IPS-18c (cell line): Measurements from ENCODE around the gene CLCN6.
A peak's percentile ranks its signal among the peaks of the same experiment; 100 is the strongest.

ENCODE experiments used
- H3K4me3 ChIP-seq: 2 replicates; pipeline ENCODE4 v1.7.0; 2013; ENCODE audit warnings: low read depth, mild to moderate bottlenecking, low read length, moderate library complexity; ENCODE audit not compliant: insufficient read depth
- H3K9me3 ChIP-seq: one replicate; pipeline ENCODE4 v1.6.1; 2013; ENCODE audit warnings: mild to moderate bottlenecking, low read length, moderate library complexity; ENCODE audit not compliant: control insufficient read depth, insufficient read depth

Gene CLCN6

DNA sequence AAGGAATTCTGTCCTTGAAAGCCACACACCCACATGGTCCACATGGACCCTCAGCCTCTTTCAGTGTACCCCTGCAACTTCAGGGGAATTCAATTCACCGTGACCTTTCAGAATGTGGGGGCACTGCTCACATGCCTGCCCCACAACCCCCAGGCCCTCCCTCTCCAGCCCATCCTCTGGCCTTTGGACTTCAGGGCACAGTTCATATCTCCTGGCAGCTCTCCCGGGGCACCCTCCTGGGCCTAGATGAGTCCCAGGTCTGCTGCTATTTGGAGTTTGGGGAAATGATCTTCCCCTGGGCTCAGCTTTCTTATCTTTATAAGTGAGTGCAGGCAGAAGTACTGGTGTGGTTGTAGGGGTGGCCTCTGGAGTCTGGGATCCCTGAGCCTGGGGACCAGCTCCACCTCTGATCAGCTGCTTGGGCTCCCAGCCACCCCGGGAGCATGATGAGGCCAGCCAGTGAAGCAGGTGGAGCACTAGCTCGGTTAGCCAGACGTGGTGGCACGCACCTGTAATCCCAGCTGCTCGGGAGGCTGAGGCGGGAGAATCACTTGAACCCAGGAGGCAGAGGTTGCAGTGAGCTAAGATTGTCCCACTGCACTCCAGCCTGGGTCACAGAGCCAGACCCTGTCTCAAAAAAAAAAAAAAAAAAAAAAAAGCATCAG, 28.2 kb upstream of the CLCN6 start:
- Histone ChIP-seq H3K4me3 (no peak overlapping the region), H3K9me3 (peaks cover 2% of the 10 kb centered on the region)

DNA sequence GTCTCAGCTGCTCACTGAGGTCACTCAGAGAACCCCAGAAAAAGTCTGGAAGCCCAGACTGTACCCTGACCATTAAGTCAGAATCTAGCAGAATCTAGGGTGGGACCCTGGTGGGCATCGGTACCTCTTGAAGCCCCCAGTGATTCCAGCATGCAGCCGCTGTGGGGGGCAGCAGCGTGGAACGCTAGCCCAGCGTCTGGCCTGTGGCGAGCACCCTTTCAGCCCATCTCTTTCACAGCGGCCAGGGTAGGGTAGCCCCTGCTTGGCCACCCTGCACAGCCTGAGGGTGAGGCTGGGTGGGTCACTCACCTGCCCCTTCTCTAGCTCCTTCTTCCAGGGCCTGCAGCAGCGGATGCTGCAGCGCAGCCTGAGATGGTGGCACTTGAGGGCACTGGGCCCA, 27.7 kb upstream of the CLCN6 start:
- H3K9me3 ChIP-seq = peaks cover 2% of the 10 kb centered on the region
- no peak overlapping the region for H3K4me3 ChIP-seq

DNA sequence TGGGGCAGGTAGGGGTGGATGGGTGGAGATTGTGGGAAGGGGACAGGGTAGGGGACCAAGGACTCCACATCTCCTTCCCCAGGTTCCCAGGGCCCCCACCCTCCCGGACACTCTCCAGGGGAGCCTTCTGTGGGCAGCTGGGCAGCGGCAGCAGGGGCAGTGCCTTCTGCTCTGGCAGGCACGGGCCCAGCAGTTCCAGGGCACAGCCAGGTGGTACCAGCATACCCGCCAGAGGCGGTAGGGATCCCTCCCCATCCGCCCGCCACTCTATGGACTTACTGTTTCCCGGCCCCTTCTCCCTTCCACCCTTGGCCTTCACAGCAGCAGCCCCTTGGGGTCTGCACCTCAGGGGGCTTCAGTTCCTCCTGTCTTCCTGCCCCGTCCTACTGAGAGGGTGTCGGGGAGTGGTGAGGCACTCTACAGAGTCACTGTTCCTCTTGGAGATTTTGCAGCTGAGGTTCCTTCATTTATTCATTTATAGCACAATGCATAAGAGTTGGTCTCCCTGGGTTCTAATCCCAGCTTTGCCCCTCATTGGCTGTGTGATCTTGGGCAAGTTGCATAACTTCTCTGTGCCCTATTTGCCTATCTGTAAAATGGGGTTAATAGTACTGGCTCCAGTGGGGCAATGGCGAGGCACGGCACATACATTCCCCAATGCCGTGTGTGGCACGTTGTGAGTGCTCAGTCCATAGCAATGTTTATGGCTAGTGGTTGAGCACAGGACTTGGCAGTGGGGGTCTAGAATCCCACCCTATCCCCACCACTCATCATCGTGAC, 27.0 kb upstream of the CLCN6 start:
- H3K9me3 ChIP-seq = peaks cover 2% of the 10 kb centered on the region
- H3K4me3 ChIP-seq = no peak overlapping the region

DNA sequence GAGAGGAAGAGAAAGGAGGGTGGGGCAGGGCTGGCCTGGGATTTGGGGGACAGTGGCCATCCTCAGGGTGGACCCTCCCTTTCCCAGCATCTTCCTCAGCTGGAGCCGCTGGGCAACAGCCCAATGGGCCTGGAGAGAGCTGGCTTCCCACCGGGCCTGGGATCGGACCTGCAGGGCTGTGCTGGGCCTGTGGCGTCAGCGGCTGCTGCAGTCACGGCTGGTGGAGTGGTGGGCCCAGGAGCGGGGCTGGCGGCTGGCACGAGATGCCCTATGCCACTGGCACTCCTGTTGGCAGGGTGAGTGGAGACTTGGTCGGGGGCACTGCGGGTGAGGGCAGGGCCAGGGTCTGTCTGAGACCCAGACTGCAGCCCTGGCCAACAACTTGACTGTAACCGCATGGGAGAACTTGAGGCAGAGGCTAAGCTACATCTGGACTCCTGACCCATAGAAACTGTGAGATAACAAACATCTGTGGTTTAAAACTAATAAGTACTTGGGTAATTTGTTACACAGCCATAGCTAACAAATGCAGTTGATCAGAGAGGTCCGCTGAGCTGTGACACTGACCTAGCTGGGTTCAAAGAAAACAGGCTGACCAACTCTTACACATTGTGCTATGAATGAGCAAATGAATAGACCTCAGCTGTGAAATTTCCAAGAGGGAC, 26.1 kb upstream of the CLCN6 start:
- Histone ChIP-seq H3K9me3 (no peaks in the 10 kb centered on the region), H3K4me3 (no peak overlapping the region)

DNA sequence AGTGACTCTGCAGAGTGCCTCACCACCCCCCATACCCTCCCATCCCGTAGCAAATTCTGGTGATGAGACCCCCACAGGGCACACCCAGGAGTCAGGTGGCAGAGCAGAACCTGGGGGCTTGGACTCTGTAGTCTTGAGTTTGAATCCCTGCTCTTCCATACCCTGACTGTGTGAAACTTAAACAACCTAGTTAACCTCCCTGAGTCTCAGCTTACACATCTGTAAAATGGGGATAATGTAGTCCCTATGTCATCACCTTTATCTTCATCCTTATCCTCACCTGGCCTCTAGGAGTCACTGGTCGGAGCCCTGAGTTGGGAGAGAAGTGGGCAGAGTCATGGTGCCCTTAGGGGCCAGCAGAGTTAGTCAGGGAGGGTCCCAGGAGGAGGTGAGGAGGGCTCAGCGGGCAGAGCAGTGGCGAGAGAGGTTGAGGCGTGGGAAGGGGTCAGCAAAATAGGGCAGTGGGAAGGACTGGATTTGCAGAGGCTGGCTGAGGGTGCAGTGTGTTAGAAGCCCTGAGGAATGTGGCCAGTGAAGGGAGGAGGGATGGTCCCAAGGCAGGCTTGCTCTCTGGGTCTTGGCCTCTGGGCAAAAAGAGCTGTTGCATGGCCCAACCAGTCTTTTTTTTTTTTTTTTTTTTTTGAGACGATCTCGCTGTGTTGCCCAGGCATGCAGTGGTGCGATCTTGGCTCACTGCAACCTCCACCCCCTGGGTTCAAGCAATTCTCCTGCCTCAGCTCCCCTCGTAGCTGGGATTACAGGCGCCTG, 25.4 kb upstream of the CLCN6 start:
- no peak overlapping the region for H3K4me3 ChIP-seq
- no peaks in the 10 kb centered on the region for H3K9me3 ChIP-seq

DNA sequence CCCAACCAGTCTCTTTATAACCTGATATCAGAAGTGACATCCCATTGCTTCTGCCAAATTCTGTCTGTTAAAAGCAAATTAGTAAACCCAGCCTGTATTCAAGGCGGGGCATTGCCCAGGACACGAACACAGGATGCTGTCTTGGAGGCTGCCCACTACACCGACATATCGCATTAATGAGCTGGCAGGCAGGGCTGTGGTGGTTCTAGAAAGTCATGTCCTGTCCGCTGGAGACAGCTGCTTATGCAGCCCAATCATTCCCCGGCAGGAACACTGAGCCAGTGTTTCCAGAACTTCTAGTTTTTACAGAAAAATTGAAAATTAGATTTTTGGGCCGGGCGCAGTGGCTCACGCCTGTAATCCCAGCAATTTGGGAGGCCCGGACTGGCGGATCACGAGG, 24.7 kb upstream of the CLCN6 start:
- Histone ChIP-seq H3K4me3 (no peak overlapping the region), H3K9me3 (no peaks in the 10 kb centered on the region)

DNA sequence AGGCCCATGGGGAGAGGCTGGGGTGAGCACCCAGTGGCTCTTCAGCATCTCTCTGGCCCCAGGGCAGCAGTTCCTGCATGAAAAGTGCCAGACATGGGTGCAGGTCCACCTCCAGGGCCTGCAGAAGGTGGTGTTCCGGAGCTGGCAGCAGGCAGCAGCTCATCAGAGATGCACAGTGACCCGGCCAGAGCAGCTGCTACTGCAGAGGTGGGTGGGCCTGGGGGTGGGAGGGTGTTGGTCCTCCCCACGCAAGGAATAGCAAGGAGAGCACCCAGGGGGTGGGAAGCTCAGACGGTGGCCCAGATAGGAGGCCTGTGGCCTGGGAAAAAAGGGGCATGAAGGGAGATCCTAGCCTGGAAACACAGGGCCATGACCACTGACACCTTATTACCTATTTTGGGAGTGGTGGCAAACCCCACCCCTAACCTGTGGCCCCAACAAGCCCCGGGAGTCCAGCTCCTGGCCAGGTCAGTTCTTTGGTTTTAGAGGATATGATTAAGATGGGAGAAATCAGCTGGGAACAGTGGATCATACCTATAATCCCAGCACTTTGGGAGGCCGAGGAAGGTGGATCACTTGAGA, 23.8 kb upstream of the CLCN6 start:
- Histone ChIP-seq H3K9me3 (no peaks in the 10 kb centered on the region), H3K4me3 (no peak overlapping the region)

DNA sequence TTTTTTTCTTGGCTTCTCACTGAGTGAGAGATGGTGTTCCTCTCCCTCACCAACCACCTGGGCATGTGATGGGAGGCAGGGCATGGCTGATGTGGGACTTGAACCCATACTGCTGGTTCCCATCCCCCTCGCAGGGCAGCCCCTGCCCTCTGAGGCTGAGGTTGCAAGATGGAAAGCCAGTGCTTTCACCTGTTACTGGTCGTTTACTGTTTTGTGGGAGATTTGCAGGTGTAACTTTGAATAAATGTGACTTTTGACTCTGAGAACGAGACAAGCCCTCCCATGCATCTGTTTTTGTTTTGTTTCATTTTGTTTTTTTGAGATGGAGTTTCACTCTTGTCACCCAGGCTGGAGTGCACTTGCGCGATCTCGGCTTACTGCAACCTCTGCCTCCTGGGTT, 22.4 kb upstream of the CLCN6 start:
- H3K4me3 ChIP-seq = no peak overlapping the region
- H3K9me3 ChIP-seq = no peaks in the 10 kb centered on the region

DNA sequence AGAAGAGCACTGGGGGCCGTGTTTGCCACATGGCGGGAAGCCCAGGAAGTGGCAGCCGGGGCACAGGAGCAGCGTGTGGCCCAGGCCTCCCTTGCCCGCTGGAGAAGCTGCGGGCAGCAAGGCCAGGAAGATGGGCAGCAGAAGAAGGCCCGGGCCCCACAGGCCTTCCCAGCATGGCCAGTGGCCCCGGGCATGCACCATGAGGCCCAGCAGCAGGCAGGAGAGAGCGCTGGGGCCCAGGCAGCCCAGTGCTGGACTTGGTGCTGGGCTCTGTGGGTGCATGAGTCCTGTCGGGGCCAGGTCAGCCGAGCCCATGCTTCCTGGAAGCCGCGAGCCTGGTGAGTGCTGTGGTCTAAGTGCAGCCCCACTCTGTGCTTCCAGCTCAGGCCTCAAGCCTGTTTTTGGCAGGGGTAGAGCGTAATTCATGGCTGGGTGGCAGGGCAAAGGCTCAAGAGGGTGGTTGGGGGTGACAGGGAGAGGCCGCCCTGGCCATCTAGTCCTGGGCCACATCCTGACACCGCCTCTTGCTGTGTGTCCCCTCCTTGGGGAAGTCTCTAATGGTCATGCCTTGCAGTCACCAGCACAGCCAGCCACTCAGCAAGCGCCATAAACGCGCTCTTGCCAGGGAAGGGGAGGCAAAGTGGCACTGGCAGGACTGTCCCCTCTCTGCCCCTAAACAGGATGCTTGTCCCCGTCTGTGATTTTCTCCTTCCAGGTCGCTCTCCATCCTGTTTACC, 21.6 kb upstream of the CLCN6 start:
- no peak overlapping the region; the same call in 1 of the 2 replicates for H3K4me3 ChIP-seq
- H3K9me3 ChIP-seq = no peaks in the 10 kb centered on the region

DNA sequence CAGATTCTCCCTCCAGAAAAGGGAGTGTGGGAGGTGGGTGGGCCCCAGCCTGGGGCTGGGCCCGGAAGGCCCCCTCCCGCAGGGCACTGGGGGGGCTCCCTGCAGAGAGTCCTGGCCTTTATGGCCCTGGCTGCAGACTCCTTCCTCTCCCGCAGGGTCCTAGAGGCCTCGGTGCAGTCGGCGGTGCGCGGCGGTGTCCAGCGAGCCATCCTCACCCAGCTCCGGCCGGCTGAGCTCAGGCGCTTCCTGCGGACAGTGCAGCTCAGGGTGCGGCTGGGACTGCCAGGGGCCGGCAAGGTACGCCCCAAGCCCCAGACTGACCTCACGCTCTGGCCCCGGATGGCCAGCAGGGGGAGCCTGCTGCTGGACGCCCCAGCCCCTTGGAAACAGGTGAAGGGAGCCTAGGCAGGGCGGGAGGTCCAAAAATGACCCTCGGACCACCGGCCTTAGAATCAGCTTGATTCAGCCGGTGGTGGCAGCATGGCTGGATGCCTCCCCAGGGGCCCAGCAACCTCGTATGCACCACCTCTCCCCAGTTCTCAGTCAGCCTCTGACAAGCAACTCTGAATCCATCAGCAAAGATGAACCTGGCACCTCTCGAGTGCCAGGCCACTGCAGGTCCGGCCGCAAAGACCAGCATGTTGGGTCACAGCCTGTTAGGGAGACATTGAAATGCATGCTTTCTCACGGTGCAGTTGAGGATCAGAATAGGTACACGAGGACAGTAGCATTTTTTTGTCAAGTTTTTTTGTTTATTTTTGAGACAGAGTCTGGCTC, 20.8 kb upstream of the CLCN6 start:
- Histone ChIP-seq H3K9me3 (no peaks in the 10 kb centered on the region), H3K4me3 (peak overlapping the region; percentile 24)

DNA sequence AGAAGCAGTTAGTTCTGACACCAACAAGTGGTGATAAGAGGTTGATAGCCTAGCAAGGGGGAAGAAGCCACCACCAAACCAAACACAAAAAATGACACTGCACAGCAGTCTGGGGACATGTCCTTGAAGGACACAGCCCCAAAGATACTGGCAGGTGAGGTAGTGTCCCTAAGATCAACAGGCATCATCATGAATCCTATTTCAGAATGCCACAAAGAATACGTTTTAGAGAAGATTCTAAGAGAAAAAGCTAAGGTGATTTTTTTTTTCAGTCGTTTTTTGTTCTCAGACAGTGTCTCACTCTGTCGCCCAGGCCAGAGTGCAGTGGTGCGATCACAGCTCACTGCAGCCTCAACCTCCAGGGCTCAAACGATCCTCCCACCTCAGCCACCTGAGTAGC, 19.8 kb upstream of the CLCN6 start:
- no peaks in the 10 kb centered on the region for H3K9me3 ChIP-seq
- H3K4me3 ChIP-seq = no peak overlapping the region

DNA sequence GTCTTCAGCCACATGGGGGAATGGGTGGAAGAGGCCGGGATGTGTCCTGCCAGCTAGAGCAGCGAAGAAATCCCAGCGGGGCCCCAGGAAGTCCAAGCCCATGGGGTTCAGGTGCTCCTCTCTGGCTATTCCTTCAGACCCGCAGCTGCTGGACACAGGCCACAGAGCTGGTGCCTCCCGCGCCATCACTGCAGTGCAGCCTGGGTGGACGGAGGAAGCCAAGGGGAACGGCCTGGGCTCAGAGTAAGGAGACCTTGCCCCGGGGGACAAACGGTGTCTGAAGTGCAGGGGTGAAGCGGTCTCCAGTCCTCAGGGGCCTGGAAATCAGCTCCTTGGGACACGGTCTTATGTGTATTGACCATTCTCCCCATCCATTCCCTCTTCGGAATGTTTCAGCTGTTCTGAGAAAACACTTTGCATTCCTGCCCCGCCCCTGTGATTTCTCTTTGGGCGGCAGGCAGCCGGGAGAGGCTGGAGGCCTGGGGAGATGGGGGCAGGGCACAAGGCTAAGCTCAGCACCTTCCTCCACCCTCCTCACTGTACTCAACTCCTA, 18.7 kb upstream of the CLCN6 start:
- peak overlapping the region; percentile 5; the same call in 1 of the 2 replicates for H3K4me3 ChIP-seq
- H3K9me3 ChIP-seq = no peaks in the 10 kb centered on the region

DNA sequence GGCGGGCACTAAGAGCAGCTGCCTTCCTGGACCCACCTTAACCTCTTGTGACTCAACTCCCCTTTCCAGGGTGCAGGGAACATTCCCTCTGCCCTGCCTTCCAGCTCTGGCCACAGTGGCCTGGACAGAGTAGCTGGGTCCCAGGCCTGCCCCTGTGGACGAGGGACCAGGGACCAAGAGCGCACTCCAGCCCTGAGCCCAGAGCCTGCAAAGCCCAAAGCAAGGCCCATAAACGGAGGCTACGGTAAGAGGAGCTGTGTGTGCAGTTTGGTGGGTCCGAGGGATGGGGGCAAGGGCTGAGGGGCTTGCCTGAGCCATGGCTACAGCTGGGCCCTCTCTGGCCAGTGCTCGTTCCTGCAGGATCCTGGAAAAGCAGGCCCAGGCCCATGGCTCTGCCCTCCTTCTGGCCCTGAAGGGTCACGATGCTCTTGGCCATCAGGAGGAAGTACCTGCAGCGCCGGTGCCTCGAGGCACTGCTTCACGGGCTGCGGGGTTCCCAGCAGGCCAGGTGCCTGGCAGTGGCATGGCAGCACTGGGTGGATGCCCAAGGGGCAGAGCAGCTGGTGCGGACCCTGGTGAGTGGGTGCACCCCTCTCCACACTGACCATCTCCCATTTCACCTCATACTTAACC, 18.1 kb upstream of the CLCN6 start:
- Histone ChIP-seq H3K9me3 (no peaks in the 10 kb centered on the region), H3K4me3 (no peak overlapping the region)

DNA sequence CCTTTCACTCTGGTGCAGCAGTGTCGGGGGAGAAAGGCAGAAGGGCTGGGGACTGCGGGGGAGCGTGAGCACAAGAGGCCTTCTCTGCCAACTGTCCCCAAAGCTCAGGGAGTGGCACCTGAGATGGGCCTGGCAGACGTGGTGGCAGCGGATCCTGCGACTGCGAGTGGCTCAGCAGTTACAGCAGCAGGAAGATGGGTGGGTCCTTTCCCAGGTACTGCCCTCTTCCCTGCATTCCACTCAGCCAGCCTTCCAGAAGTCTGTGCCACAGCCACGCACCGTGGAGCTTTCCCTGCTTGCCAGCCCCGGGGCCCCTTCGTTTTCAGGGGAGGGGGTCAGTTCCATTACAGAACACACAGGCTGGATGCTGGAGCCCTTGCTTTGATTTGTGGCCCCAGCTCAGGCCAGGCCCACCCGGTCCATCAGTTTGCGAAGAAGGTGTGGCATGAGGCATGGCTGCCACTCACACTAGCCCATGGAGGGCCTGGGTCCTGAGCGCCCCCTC, 17.4 kb upstream of the CLCN6 start:
- H3K9me3 ChIP-seq = no peaks in the 10 kb centered on the region
- H3K4me3 ChIP-seq = no peak overlapping the region
